GM18502 (cell line): ENCODE results near the gene VCX3B.
"Not testable (repeated sequence)": the region's sequence is repeated elsewhere in the genome, so short reads cannot be mapped to it uniquely, and the experiment has no call there.

Source experiments
- ATAC-seq: cut with Tn5 transposase; IDR thresholded peaks from one replicate; pipeline ENCODE4 v1.9.1; 2021; ENCODE audit warnings: mild to moderate bottlenecking; ENCODE audit not compliant: unreplicated experiment, poor library complexity

The VCX3B gene

DNA sequence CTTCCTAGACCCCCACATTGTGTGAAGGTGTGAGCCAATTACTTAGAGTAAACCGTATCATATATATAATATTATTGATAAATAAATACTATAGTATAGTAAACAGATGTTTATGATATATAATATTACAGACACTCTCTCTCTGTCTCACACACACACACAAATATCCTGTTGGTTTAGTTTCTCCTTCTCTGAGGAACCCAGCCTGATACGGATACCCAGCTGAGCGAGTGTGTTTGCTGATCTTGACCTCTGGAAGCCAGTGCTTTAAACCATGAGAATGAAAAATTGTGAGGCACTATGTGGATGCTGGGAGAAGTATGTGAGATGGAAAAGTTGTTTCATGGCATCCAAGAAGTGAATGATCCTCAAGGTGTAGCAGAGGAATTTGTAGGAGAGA, at the start of gene VCX3B:
TSS of gene VCX3B (plus strand) at position 301 of the 400 bp plus-strand sequence. CDS start 621 bp downstream, outside the sequence.
- not testable (repeated sequence) for ATAC-seq

- ATAC-seq = no peak
These were observed 46.3 kb upstream of the VCX3B start for GRCh38 chrX:8418301-8418700.

DNA sequence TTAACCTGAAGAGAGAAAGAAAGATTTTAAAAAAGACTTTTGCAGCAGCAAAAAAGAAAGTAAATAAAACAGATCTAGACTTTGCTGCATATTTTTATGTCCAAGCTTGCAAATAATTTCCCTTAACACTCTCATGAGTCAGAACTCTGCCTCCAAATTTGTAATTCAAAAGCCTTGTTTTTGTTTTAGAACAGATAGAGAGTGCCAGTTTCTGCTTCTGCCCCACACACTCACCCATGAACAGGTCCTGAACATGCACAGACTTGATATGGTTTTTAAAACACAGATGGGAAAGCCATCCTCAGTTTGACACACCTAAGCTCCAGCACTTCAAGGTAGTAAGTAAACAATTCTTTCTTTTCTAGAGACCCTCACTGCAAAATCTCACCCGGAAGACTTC, 39.7 kb upstream of the VCX3B start:
- no peak for ATAC-seq

- no peak for ATAC-seq
These were observed 34.9 kb upstream of the VCX3B start for GRCh38 chrX:8429692-8430249.

- no peak for ATAC-seq
These were observed 34.2 kb upstream of the VCX3B start for GRCh38 chrX:8430444-8430843.

DNA sequence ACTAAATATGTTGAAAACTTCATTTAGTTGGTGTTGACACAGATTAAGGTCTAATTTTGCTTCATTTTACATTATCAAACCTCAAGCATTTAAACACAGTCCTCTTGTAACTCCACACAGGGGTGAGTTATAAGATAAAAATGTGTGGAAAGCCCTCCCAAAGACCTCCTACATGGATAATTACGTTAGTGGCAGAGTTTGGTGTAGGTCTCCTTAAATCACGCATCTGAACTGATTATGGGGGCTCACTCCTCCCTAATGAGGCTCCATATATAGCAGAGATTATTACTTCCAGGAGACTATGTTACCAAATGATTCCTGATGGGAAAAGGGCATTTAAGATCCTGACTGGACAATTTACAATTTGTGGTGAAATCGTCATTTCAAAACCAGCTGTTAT, 32.2 kb upstream of the VCX3B start:
- ATAC-seq = no peak

GRCh38 chrX:8433109-8434062, 31.2 kb upstream of the VCX3B start:
- no peak for ATAC-seq

- no peak for ATAC-seq
These were observed 17.3 kb upstream of the VCX3B start for GRCh38 chrX:8447368-8447767.

DNA sequence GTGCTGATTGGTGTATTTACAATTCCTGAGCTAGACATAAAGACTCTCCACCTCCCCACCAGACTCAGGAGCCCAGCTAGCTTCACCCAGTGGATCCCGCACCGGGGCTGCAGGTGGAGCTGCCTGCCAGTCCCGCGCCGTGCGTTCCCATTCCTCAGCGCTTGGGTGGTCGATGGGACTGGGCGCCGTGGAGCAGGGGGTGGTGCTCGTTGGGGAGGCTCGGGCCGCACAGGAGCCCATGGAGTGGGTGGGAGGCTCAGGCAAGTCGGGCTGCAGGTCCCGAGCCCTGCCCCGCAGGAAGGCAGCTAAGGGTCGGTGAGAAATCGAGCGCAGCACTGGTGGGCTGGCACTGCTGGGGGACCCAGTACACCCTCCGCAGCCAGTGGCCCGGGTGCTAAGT, 12.3 kb upstream of the VCX3B start:
- not testable (repeated sequence) for ATAC-seq

- ATAC-seq = no peak
These were observed 11.0 kb upstream of the VCX3B start for GRCh38 chrX:8453611-8454010.

DNA sequence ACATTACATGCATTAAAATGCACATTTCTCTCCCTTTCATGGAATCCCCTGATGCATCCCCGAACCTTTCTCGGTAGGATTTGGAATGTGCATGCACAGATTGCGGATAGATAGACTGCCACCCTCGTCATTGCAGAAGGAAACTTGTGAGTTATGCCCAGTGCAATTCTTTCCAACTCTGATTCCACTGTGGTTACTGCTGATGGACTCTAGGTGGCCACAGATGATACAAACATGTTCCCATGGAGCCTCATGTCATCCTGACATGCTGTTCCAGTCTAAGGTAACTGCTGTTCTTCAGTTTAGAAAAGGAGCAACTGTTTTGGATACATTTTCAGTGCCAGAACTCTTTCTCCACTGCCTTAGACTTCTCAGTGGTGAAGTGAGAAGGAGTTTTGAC, 9.1 kb upstream of the VCX3B start:
- no peak for ATAC-seq

- ATAC-seq = no peak
These were observed 2.1 kb upstream of the VCX3B start for GRCh38 chrX:8462488-8462887.

- no peak for ATAC-seq
These were observed 19.8 kb downstream of the VCX3B start for GRCh38 chrX:8484360-8484949.

DNA sequence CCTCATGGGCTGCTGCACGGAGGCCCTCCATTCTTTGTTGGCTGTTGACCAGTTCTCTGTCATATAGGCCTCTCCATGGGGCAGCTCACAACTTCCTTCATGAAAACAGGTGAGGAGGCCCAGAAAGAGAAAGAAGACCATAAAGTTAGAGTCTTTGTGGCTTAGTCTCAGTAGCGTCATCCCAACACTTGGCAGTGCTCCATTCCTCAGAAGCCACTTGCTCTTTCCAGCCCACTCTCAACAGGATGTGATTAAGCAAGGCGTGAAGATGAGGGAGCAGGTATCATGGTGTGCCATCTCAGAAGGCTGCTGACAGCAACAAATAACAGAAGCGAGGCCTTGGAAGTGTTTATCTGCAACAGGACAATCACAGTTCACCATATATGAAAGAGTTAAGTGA, 30.4 kb downstream of the VCX3B start:
- not testable (repeated sequence) for ATAC-seq

DNA sequence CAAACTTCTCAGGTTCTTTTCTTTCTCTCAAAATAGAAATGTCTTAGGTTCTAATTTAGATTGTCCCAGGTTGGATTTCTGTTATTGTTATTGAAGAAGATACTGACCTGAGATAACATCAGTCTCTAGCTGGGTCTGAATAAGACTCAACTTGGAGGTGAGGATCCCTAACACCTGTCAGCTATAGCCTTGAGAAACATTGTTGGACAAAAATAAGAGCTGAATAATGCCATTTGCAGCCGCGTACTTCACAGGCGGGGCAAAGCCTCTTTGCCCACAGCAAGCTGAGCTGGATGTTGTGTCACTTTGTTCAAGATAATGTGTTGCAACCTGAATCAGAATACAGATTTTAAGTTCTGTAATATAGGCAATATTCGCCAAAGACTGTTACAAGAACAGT, 35.6 kb downstream of the VCX3B start:
- ATAC-seq = no peak

GRCh38 chrX:8502101-8502500, 37.5 kb downstream of the VCX3B start:
- not testable (repeated sequence) for ATAC-seq

DNA sequence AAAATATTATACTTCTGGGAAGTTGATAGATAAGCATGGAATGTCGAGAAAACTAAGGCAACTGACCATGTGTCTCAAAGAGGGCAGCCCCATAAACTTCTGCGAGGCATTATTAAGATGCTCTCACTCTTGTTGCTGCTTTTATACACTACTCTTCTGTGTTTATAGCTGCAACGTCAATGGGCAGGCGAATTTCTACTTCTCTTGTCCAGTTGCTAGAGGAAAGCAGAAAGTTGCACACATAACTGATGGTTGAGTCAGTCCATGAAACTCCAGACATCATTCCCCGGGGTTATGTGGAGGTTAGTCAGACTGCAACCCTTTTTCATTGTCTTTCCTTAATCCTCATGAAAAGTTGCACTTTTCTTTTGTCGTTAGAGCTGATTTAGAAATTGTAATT, 39.8 kb downstream of the VCX3B start:
- ATAC-seq = no peak
